Right lobe of liver (tissue), 4 donors: ENCODE data around the gene NUFIP2.
"Not testable (repeated sequence)": the region's sequence is repeated elsewhere in the genome, so short reads cannot be mapped to it uniquely, and the experiment has no call there.

Experiments used
- POLR2A ChIP-seq: fragments of 450-650 bp; IDR thresholded peaks from one replicate; pipeline ENCODE4 v1.6.1; 2017; ENCODE audit warnings: antibody characterized with exemption, mild to moderate bottlenecking
- TF ChIP-seq, protein P1 (sequence below), 4 donors: fragments of 200-600 bp in 3 of 4; fragments of 450-650 bp in 1 of 4; IDR thresholded peaks; one replicate each; pipeline versions ENCODE4 v1.5.1 to v1.8.0; 2016 to 2022; ENCODE audit warnings: antibody characterized with exemption in 4 of 4, mild to moderate bottlenecking in 2 of 4
- donor health status: DM: no; HTN: no; CAD: no.
- donor health status: DM: no; HTN: no; CAD: no.
- donor health status: DM: no; HTN: yes; CAD: no.

DNA sequence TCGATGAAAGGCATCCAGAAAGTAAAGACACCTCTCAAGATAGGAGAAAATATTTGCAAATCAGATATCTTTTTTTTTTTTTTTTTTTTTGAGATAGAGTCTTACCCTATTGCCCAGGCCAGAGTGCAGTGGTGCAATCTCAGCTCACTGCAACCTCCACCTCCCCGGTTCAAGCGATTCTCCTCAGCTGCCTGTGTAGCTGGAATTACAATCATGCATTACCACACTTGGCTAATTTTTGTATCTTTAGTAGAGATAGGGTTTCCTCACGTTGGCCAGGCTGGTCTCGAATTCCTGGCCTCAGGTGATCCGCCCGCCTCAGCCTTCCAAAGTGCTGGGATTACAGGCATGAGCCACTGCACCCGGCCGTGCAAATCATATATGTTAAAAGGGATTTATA lies 45.1 kb upstream of the NUFIP2 start:
- not testable (repeated sequence) for TF ChIP-seq POLR2A
- TF ChIP-seq, protein P1, sequence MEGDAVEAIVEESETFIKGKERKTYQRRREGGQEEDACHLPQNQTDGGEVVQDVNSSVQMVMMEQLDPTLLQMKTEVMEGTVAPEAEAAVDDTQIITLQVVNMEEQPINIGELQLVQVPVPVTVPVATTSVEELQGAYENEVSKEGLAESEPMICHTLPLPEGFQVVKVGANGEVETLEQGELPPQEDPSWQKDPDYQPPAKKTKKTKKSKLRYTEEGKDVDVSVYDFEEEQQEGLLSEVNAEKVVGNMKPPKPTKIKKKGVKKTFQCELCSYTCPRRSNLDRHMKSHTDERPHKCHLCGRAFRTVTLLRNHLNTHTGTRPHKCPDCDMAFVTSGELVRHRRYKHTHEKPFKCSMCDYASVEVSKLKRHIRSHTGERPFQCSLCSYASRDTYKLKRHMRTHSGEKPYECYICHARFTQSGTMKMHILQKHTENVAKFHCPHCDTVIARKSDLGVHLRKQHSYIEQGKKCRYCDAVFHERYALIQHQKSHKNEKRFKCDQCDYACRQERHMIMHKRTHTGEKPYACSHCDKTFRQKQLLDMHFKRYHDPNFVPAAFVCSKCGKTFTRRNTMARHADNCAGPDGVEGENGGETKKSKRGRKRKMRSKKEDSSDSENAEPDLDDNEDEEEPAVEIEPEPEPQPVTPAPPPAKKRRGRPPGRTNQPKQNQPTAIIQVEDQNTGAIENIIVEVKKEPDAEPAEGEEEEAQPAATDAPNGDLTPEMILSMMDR (IDR thresholded peaks at IDR 0.05), result not testable (repeated sequence)
